Measurements from ENCODE around the gene ABCA10.
"Not testable (repeated sequence)": the region's sequence is repeated elsewhere in the genome, so short reads cannot be mapped to it uniquely, and the experiment has no call there.

ABCA10 gene

DNA sequence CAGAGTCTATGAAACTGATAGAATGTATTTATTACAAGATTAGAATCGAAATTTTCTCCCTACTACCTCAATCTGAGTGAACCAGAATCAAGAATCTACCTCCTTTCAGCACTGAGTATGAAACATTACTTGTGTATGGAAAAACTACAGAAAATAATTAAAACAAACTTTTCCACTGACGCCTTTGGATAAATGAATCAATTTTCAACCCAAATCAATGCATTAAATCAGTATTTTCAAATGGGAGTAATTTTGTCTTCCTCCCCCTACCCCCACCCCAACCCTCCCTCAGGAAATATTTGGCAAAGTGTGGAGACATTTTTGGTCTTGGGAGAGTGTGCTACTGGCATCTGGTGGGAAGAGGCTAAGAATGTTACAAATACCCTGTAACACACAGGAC is 7.8 kb upstream of the ABCA10 start:
- Mint-ChIP-seq H3K4me1 (no peaks in the 10 kb centered on the region), H3K36me3 (peaks cover 19% of the 10 kb centered on the region), H3K27me3 (no peaks in the 10 kb centered on the region), H3K27ac (no peak overlapping the region), H3K4me3 (no peak overlapping the region), H3K9me3 (peaks cover 13% of the 10 kb centered on the region)

DNA sequence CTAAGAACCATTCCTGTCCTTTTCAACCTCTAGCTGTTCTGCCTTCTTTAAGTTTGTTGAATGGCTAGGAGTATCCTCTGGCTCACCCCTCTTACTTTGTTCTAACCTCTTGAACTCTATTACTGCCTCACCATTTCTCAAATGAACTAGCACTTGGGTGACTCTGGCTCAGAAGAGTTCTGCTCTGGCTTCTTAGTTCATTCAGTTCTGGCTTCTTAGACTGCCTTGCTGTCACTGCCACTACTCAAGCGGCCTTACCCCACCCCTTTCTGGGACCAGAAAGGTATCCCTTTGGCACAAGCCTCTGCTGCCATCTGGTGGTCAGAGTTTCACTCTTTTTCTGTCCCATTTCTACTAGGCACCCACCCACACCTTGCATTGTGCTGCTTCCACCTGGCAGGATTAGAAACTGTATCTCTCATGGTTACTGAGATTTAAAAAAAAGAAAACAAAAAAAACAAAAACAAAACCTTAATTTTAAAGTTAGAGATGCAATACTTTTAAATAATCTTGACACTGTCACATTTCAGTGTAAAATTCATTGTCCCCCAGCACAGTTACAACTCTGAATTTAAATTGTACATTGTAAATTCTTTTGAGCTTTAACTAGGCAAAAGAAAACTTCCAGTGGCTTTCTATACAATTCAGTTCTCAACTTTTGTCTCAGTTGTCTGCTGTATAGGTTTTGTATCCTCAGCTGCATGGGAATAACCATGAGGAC is 6.9 kb upstream of the ABCA10 start:
- Mint-ChIP-seq H3K36me3 (peaks cover 9% of the 10 kb centered on the region), H3K27ac (no peak overlapping the region), H3K4me3 (no peak overlapping the region), H3K27me3 (no peaks in the 10 kb centered on the region), H3K9me3 (peaks cover 23% of the 10 kb centered on the region), H3K4me1 (no peaks in the 10 kb centered on the region)

- Mint-ChIP-seq H3K4me1 (no peaks in the 10 kb centered on the region), H3K36me3 (peaks cover 7% of the 10 kb centered on the region), H3K4me3 (no peak overlapping the region), H3K27me3 (no peaks in the 10 kb centered on the region), H3K9me3 (peaks cover 28% of the 10 kb centered on the region), H3K27ac (no peak overlapping the region)
These were observed 4.0 kb upstream of the ABCA10 start for GRCh38 chr17:69232650-69233049.

DNA sequence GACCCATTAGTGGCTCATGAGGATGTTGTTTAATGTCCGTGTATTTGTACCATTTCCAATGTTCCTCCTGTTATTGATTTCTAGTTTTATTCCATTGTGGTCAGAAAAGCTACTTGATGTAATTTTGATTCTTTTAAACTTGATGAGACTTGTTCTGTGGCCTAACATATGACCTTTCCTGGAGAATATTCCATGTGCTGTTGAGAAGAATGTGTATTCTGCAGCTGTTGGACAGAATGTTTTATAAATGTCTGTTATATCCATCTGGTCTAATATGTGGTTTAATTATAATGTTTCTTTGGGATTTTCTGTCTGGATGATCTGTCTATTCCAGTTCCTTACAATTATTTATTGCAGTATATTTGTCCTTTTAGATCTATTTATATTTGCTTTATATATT is 2.9 kb upstream of the ABCA10 start:
- H3K27me3 Mint-ChIP-seq: no peaks in the 10 kb centered on the region
- H3K27ac Mint-ChIP-seq: no peak overlapping the region
- H3K4me1 Mint-ChIP-seq: no peaks in the 10 kb centered on the region
- H3K9me3 Mint-ChIP-seq: peaks cover 28% of the 10 kb centered on the region
- no peak overlapping the region for H3K4me3 Mint-ChIP-seq
- peaks cover 7% of the 10 kb centered on the region for H3K36me3 Mint-ChIP-seq

GRCh38 chr17:69230939-69231338 is 2.3 kb upstream of the ABCA10 start:
- H3K9me3 Mint-ChIP-seq: peaks cover 28% of the 10 kb centered on the region

GRCh38 chr17:69228018-69228417 is 606 bp downstream of the ABCA10 start:
- no peak overlapping the region for H3K27ac Mint-ChIP-seq
- H3K27me3 Mint-ChIP-seq: no peaks in the 10 kb centered on the region
- peaks cover 9% of the 10 kb centered on the region for H3K4me1 Mint-ChIP-seq
- peaks cover 25% of the 10 kb centered on the region for H3K9me3 Mint-ChIP-seq
- H3K36me3 Mint-ChIP-seq: peaks cover 6% of the 10 kb centered on the region
- no peak overlapping the region for H3K4me3 Mint-ChIP-seq

More at GRCh38 chr17:69230939-69231338, 2.3 kb upstream of the ABCA10 start:
- H3K4me3 Mint-ChIP-seq: no peak overlapping the region
- H3K27ac Mint-ChIP-seq: no peak overlapping the region
- no peaks in the 10 kb centered on the region for H3K4me1 Mint-ChIP-seq
- H3K36me3 Mint-ChIP-seq: peaks cover 8% of the 10 kb centered on the region
- no peaks in the 10 kb centered on the region for H3K27me3 Mint-ChIP-seq

DNA sequence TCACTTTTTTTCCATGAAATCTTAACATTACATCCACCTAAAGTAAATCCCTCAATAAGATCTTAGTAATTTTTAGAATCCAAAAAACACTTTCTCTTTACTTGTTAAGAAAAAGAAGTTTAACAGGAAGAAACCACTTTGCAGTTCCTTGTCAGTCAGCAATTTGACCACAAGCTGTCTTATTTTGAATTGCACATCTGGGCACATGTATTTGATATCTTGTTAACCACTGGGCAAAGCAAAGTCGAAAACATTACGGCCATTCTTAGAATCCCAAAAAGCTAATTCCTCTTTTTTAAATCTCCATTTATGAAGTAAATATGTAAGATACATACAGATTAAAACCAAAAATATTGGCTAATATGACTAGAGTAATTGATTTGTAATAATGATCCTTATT is 1.1 kb downstream of the ABCA10 start:
- Mint-ChIP-seq H3K4me3 (no peak overlapping the region), H3K27ac (no peak overlapping the region), H3K4me1 (peaks cover 13% of the 10 kb centered on the region), H3K9me3 (peaks cover 23% of the 10 kb centered on the region), H3K36me3 (peaks cover 4% of the 10 kb centered on the region), H3K27me3 (no peaks in the 10 kb centered on the region)

DNA sequence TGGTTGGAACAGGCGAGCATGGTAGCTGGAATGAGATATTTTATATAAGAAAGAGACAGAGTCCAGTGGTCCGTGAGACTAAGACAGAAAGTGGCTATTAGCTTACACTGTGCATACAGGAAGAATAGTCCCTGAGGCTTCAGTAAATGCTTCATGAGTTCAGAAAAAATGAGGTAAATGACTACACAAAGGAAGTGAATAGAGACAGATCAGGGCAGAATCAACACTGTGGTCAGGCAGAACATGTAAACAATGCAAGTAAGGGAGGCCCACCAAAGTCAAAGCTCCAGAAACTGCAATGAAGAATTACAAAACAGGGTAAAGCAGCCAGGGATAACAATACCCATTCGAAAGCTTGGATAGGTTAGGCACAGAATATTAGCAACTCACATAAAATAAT is 4.8 kb downstream of the ABCA10 start:
- Mint-ChIP-seq H3K4me1 (peaks cover 13% of the 10 kb centered on the region), H3K27me3 (no peaks in the 10 kb centered on the region), H3K9me3 (no peaks in the 10 kb centered on the region), H3K27ac (no peak overlapping the region), H3K4me3 (no peak overlapping the region), H3K36me3 (peaks cover 13% of the 10 kb centered on the region)

- Mint-ChIP-seq H3K36me3 (peaks cover 13% of the 10 kb centered on the region), H3K9me3 (no peaks in the 10 kb centered on the region), H3K4me1 (peaks cover 13% of the 10 kb centered on the region), H3K4me3 (no peak overlapping the region), H3K27me3 (no peaks in the 10 kb centered on the region), H3K27ac (no peak overlapping the region)
These were observed 5.8 kb downstream of the ABCA10 start for GRCh38 chr17:69222707-69223258.

DNA sequence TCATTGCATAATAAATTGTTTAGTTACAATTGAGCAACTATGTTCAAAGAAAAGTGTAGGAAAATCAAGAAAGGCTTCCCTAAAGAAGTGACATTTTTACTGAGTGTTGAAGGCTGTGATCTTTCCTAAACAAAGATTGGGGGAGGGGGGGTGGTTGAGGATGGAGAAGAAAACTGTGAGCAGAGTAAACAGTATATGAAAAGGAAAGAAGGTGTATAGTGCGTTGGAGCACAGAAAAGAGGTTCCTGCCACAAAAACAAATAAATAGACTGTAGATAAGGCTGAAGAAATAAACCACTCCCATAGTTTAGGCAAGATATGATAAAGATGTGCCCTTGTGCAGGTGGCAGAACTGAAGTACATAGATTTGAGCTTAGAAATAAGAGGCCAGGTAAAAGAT is 8.5 kb downstream of the ABCA10 start:
- Mint-ChIP-seq H3K27me3 (no peaks in the 10 kb centered on the region), H3K4me3 (no peak overlapping the region), H3K27ac (no peak overlapping the region), H3K9me3 (no peaks in the 10 kb centered on the region), H3K4me1 (peaks cover 13% of the 10 kb centered on the region), H3K36me3 (peaks cover 9% of the 10 kb centered on the region)

GRCh38 chr17:69218986-69219385 is 9.6 kb downstream of the ABCA10 start:
- Mint-ChIP-seq H3K4me1 (peaks cover 12% of the 10 kb centered on the region), H3K9me3 (no peaks in the 10 kb centered on the region), H3K4me3 (no peak overlapping the region), H3K27ac (no peak overlapping the region), H3K27me3 (no peaks in the 10 kb centered on the region), H3K36me3 (peaks cover 9% of the 10 kb centered on the region)

DNA sequence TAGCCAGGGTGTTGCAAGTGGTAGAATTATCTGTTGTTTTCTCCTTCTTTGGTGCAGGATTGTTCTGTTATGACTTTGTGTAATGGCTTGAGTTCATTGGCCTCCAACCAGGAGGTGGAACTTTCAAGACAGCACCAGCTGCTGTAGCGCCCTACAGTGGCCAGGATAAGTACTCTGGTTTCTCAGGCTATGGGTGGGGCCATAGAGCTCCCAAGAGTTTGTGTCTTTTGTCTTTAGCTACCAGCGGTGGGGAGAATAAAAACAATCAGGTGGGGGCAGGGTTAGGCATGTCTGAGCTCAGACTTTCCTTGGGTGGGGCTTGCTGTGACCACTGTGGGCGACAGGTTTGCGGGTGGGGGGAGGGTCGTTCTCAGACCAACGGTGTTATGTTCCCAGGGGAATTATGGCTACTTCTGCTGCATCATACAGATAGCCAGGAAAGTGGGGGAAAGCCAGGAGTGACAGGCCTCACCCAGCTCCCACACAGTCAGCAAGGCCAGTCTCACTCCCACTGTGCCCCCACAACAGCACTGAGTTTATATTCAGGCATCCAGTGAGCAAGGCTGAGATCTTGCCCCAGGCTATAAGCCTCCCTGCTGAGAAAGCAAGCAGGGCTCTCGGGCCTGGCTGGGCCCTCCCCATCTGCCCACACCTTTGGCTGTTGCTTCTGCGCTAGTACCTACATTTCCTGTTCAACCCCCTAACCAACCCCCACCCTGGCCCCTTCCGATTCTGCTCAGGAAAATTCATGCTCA is 15.4 kb downstream of the ABCA10 start:
- H3K9me3 Mint-ChIP-seq: no peaks in the 10 kb centered on the region
- peaks cover 5% of the 10 kb centered on the region for H3K36me3 Mint-ChIP-seq
- H3K4me3 Mint-ChIP-seq: no peak overlapping the region
- no peak overlapping the region for H3K27ac Mint-ChIP-seq
- no peaks in the 10 kb centered on the region for H3K27me3 Mint-ChIP-seq
- H3K4me1 Mint-ChIP-seq: no peaks in the 10 kb centered on the region

- H3K36me3 Mint-ChIP-seq: peaks cover 5% of the 10 kb centered on the region
- H3K4me1 Mint-ChIP-seq: no peaks in the 10 kb centered on the region
- no peak overlapping the region for H3K4me3 Mint-ChIP-seq
- H3K9me3 Mint-ChIP-seq: no peaks in the 10 kb centered on the region
- no peak overlapping the region for H3K27ac Mint-ChIP-seq
- no peaks in the 10 kb centered on the region for H3K27me3 Mint-ChIP-seq
These were observed 20.0 kb downstream of the ABCA10 start for GRCh38 chr17:69208640-69209039.

GRCh38 chr17:69207151-69207550 is 21.5 kb downstream of the ABCA10 start:
- Mint-ChIP-seq H3K36me3 (no peaks in the 10 kb centered on the region), H3K27ac (no peak overlapping the region), H3K27me3 (no peaks in the 10 kb centered on the region), H3K4me1 (no peaks in the 10 kb centered on the region), H3K4me3 (no peak overlapping the region), H3K9me3 (no peaks in the 10 kb centered on the region)

- peaks cover 5% of the 10 kb centered on the region for H3K36me3 Mint-ChIP-seq
These were observed 30.4 kb downstream of the ABCA10 start for GRCh38 chr17:69198238-69198637.

DNA sequence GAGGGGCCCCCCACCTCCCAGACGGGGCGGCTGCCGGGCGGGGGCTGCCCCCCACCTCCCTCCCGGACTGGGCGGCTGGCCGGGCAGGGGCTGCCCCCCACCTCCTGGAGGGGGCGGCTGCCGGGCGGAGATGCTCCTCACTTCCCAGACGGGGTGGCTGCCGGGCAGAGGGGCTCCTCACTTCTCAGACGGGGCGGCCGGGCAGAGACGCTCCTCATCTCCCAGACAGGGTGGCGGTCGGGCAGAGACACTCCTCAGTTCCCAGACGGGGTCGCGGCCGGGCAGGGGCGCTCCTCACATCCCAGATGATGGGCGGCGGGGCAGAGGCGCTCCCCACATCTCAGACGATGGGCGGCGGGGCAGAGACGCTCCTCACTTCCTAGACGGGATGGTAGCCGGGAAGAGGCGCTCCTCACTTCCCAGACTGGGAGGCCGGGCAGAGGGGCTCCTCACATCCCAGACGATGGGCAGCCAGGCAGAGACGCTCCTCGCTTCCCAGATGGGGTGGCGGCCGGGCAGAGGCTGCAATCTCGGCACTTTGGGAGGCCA is 32.4 kb downstream of the ABCA10 start:
- not testable (repeated sequence) for H3K36me3 Mint-ChIP-seq, H3K4me3 Mint-ChIP-seq, H3K9me3 Mint-ChIP-seq, H3K27ac Mint-ChIP-seq, H3K4me1 Mint-ChIP-seq, H3K27me3 Mint-ChIP-seq

More at GRCh38 chr17:69198238-69198637, 30.4 kb downstream of the ABCA10 start:
- H3K27me3 Mint-ChIP-seq: no peaks in the 10 kb centered on the region
- no peaks in the 10 kb centered on the region for H3K4me1 Mint-ChIP-seq
- no peak overlapping the region for H3K4me3 Mint-ChIP-seq
- H3K9me3 Mint-ChIP-seq: peaks cover 6% of the 10 kb centered on the region
- H3K27ac Mint-ChIP-seq: no peak overlapping the region

Data from activated naive CD4-positive, alpha-beta T cell treated with anti-CD3 and anti-CD28 coated beads, Interleukin-2, amount 50 U/mL, for 24 hours (primary cell).